ENCODE results near the gene SH3BGRL2. TPM values are rescaled to one million over a fixed set of nuclear protein-coding genes. Genes with fewer than 3 reads are reported as not detected.

The SH3BGRL2 gene
- total RNA-seq, 1 experiment from 2014 or later, result 3.8 TPM

DNA sequence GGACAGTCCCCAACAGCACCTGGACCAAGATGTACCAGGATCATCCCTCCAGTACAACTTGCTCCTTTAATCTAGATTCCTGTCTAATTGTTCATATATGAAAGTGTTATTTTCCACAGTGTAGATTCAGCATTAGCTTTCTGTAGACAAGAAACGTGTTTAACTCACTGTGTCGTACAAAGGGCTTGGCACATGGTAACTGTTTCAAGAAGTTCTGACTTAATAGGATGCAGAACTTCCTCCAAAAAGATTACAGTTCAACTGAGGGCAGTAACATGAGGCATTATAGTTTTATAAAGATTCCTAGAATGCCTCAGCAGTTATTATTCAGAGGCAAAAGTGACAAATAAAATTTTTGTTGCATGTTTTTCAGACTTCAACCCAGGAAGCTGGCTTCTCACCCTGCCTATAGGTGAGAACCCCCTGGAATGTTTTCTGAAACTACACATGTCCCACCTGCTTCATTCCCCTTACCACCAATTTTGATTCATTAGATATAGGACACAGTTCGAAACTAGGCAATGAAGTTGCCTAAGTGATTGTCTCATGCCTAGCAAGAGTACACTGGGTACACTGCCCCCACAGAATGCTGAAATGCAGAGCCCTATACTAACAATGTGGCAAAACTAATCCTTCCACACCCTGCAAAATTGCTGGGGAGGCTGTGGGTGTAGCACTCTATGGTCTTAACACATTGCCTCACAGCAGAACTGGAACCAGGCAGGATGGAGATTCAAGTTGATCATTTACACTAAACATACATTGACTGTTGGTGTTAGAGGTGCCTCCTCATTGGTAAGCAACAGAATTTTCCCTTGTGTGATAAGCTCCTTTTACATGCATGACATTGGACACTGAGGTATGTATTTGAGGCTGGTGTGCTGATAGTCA, 22.6 kb upstream of the SH3BGRL2 start:
- no TSS peak for BruUV-seq (replicated peaks)
- H3K4me1 ChIP-seq (ENCODE audit: insufficient read depth, low read length), result peaks cover 21% of the 10 kb centered on the region
- TF ChIP-seq, protein P1, sequence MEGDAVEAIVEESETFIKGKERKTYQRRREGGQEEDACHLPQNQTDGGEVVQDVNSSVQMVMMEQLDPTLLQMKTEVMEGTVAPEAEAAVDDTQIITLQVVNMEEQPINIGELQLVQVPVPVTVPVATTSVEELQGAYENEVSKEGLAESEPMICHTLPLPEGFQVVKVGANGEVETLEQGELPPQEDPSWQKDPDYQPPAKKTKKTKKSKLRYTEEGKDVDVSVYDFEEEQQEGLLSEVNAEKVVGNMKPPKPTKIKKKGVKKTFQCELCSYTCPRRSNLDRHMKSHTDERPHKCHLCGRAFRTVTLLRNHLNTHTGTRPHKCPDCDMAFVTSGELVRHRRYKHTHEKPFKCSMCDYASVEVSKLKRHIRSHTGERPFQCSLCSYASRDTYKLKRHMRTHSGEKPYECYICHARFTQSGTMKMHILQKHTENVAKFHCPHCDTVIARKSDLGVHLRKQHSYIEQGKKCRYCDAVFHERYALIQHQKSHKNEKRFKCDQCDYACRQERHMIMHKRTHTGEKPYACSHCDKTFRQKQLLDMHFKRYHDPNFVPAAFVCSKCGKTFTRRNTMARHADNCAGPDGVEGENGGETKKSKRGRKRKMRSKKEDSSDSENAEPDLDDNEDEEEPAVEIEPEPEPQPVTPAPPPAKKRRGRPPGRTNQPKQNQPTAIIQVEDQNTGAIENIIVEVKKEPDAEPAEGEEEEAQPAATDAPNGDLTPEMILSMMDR (conservative IDR thresholded peaks at IDR 0.05; ENCODE audit: low read depth, low read length), result no peak
- TF ChIP-seq EZH2 (IDR thresholded peaks at IDR 0.05; ENCODE audit: low read length, unreplicated experiment) (no peak), EZH2phosphoT487 (IDR thresholded peaks at IDR 0.05; ENCODE audit: borderline replicate concordance, low read length) (no peak)
- H4K20me1 ChIP-seq (ENCODE audit: low read length), result no peaks in the 10 kb centered on the region
- no peaks in the 10 kb centered on the region for H3K36me3 ChIP-seq (ENCODE audit: low read depth, low read length)
- ChIA-PET POLR2A (ENCODE audit: unreplicated experiment) (no interaction called here), CTCF (no interaction called here)
- no peak overlapping the region for H3K4me3 ChIP-seq (ENCODE audit: low read length)
- H3K9me3 ChIP-seq (ENCODE audit: low read length), result no peaks in the 10 kb centered on the region
- H3K27me3 ChIP-seq (ENCODE audit: low read length), result no peaks in the 10 kb centered on the region
- no peaks in the 10 kb centered on the region for H3K9me2 ChIP-seq (replicated peaks; ENCODE audit: low read length)
- H3F3A ChIP-seq (ENCODE audit: low read length, unreplicated experiment), result no peaks in the 10 kb centered on the region
- no peak overlapping the region for H3K4me2 ChIP-seq (ENCODE audit: low read length)
- H3K9ac ChIP-seq (ENCODE audit: low read length), result no peak overlapping the region
- H2AFZ ChIP-seq (ENCODE audit: low read length), result no peak overlapping the region
- no peaks in the 10 kb centered on the region for H3K79me2 ChIP-seq (ENCODE audit: low read length)
- ATAC-seq (no peak), DNase-seq (peak; percentile 21)
- H3K27ac ChIP-seq (ENCODE audit: low read length), result no peak overlapping the region
- intact Hi-C loops (cut with micrococcal nuclease), result no loop called here

DNA sequence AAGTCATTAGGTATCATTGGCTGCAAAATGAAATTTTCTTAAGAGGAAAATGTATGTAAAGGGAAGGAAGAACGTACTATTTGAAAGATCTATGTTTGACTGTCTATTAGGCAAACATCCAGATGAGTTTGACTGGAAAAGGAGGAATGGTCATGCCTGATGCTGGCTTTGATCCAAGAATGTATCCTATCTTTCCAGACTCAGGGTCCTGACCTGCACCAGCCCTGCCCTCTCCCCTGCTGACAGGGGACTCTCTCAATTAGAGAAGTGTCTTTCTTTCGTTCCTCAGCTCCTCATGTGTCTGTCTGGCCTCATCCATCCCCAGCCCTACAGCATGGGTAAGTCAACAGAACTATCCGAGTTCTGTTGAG, 21.9 kb upstream of the SH3BGRL2 start:
- CTCF ChIA-PET, result no interaction called here
- TF ChIP-seq, protein P1 (conservative IDR thresholded peaks at IDR 0.05; ENCODE audit: low read depth, low read length), result no peak
- TF ChIP-seq EZH2phosphoT487 (IDR thresholded peaks at IDR 0.05; ENCODE audit: borderline replicate concordance, low read length) (no peak), EZH2 (IDR thresholded peaks at IDR 0.05; ENCODE audit: low read length, unreplicated experiment) (no peak)
- no TSS peak for BruUV-seq (replicated peaks)
- Histone ChIP-seq H3K9me2 (replicated peaks; ENCODE audit: low read length) (no peaks in the 10 kb centered on the region), H3K9ac (ENCODE audit: low read length) (no peak overlapping the region), H4K20me1 (ENCODE audit: low read length) (no peaks in the 10 kb centered on the region), H3K27me3 (ENCODE audit: low read length) (no peaks in the 10 kb centered on the region), H3K9me3 (ENCODE audit: low read length) (no peaks in the 10 kb centered on the region), H3K79me2 (ENCODE audit: low read length) (no peaks in the 10 kb centered on the region), H3K4me3 (ENCODE audit: low read length) (no peak overlapping the region), H3K27ac (ENCODE audit: low read length) (no peak overlapping the region), H3K4me2 (ENCODE audit: low read length) (no peak overlapping the region), H3K4me1 (ENCODE audit: insufficient read depth, low read length) (peaks cover 21% of the 10 kb centered on the region), H3F3A (ENCODE audit: low read length, unreplicated experiment) (no peaks in the 10 kb centered on the region), H2AFZ (ENCODE audit: low read length) (no peak overlapping the region), H3K36me3 (ENCODE audit: low read depth, low read length) (no peaks in the 10 kb centered on the region)
- ATAC-seq (no peak), DNase-seq (no peak)
- POLR2A ChIA-PET (ENCODE audit: unreplicated experiment), result no interaction called here
- intact Hi-C loops (cut with micrococcal nuclease), result no loop called here

DNA sequence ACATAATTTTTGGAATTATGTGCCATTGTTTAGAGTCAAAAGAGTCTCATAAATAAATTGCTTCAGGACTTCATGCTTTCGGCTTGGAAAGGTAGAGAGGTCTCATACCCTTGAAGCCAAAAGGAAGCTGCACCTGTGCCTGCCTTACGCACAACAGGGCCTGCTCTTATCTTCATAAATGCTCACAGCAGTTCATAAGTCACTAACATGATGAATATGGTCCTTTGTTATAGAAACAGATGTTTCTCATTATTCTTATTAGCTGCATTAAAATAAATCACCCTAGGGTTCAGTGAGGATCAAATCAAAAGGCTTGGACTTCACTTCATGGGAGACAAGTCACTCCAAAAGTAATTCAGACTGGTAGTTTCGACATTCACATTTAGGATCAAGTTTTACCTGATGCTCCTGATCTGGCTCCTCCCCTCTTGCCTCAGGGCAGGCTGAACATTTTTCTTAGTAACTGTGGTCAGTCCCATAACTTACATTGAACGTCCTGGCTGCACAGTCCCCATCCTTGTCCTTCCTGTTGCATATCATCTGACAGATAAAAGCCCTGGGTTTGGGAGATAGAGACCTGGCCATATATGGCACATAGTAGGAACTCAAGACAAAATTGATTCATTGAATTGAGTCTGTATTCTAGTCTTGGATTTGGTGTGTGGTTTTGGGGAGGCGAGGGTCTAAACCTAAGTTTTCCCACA, 20.7 kb upstream of the SH3BGRL2 start:
- H3K9ac ChIP-seq (ENCODE audit: low read length), result no peak overlapping the region
- POLR2A ChIA-PET (ENCODE audit: unreplicated experiment), result no interaction called here
- peak; percentile 63 for DNase-seq

More for the DNA sequence above, 20.7 kb upstream of the SH3BGRL2 start:
- Histone ChIP-seq H3K27me3 (ENCODE audit: low read length) (no peaks in the 10 kb centered on the region), H2AFZ (ENCODE audit: low read length) (no peak overlapping the region), H3F3A (ENCODE audit: low read length, unreplicated experiment) (no peaks in the 10 kb centered on the region), H3K9me2 (replicated peaks; ENCODE audit: low read length) (no peaks in the 10 kb centered on the region), H3K4me2 (ENCODE audit: low read length) (peak overlapping the region; percentile 34; the same call in 1 of the 2 replicates), H3K79me2 (ENCODE audit: low read length) (no peaks in the 10 kb centered on the region), H3K9me3 (ENCODE audit: low read length) (no peaks in the 10 kb centered on the region), H3K4me1 (ENCODE audit: insufficient read depth, low read length) (peaks cover 21% of the 10 kb centered on the region), H3K4me3 (ENCODE audit: low read length) (no peak overlapping the region), H3K36me3 (ENCODE audit: low read depth, low read length) (no peaks in the 10 kb centered on the region), H4K20me1 (ENCODE audit: low read length) (no peaks in the 10 kb centered on the region), H3K27ac (ENCODE audit: low read length) (no peak overlapping the region)
- no peak for ATAC-seq
- TF ChIP-seq, protein P1 (conservative IDR thresholded peaks at IDR 0.05; ENCODE audit: low read depth, low read length), result no peak
- TF ChIP-seq EZH2phosphoT487 (IDR thresholded peaks at IDR 0.05; ENCODE audit: borderline replicate concordance, low read length) (no peak), EZH2 (IDR thresholded peaks at IDR 0.05; ENCODE audit: low read length, unreplicated experiment) (no peak)
- CTCF ChIA-PET, result no interaction called here
- BruUV-seq (replicated peaks), result no TSS peak
- intact Hi-C loops (cut with micrococcal nuclease), result no loop called here

All from PC-3 (cell line).